Body of pancreas (tissue), 4 donors: Measurements from ENCODE around the gene KBTBD12.

Source experiments
- CTCF ChIP-seq, 7 experiments: fragments of 450-650 bp in 4 of 7; fragments of 200-600 bp in 3 of 7; sonication (generic) in 3 of 7; IDR thresholded peaks; one replicate each; pipeline ENCODE4 v1.5.1; 2016 to 2019; ENCODE audit warnings: antibody characterized with exemption in 7 of 7
- POLR2A ChIP-seq, 3 donors: fragments of 450-650 bp; IDR thresholded peaks; one replicate each; pipeline ENCODE4 v1.6.1; 2016; ENCODE audit warnings: antibody characterized with exemption in 3 of 3, mild to moderate bottlenecking in 2 of 3

GRCh38 chr3:127964053-127964452 lies 49.0 kb downstream of the KBTBD12 start:
- no peak for TF ChIP-seq POLR2A (IDR thresholded peaks at IDR 0.05)
- TF ChIP-seq CTCF (IDR thresholded peaks at IDR 0.05): no peak
